Fibroblast of the aortic adventitia (primary cell): ENCODE measurements around the gene UCHL3. TPM values are rescaled to one million over a fixed set of nuclear protein-coding genes. Genes with fewer than 3 reads are reported as not detected.

Experiments used
- DNase-seq: peaks from one replicate; pipeline ENCODE4 v3.0.0-alpha.2; 2010; ENCODE audit warnings: low read depth
- H3K4me3 ChIP-seq: 2 replicates; pipeline ENCODE4 v1.5.1; 2011; ENCODE audit warnings: low read depth, mild to moderate bottlenecking, control low read depth, low read length, moderate library complexity
- CTCF ChIP-seq: IDR thresholded peaks from 2 replicates; pipeline ENCODE4 v1.5.1; 2011; ENCODE audit warnings: mild to moderate bottlenecking, low read length, control low read depth, inconsistent platforms; ENCODE audit not compliant: insufficient read depth
- total RNA-seq: library from RNA; depleted of rRNA; stranded (reverse); fragments of >200 nt; gene quantifications from 2 replicates; pipeline ENCODE4 v1.2.3, GENCODE V29; 2012; ENCODE audit warnings: low replicate concordance

Gene UCHL3
- total RNA-seq, 1 donor = 44.9 TPM

GRCh38 chr13:75550159-75550567 lies 572 bp downstream of the UCHL3 start:
- no peak for TF ChIP-seq CTCF
- peak; percentile 61 for DNase-seq
- peak overlapping the region; percentile 98 for H3K4me3 ChIP-seq

- TF ChIP-seq CTCF = no peak
- DNase-seq = no peak
- H3K4me3 ChIP-seq = no peak overlapping the region
These were observed 4.9 kb downstream of the UCHL3 start for GRCh38 chr13:75554464-75554863.

GRCh38 chr13:75554981-75555380 lies 5.4 kb downstream of the UCHL3 start:
- TF ChIP-seq CTCF = no peak

GRCh38 chr13:75555836-75556235 lies 6.2 kb downstream of the UCHL3 start:
- DNase-seq = no peak
- no peak overlapping the region for H3K4me3 ChIP-seq
- no peak for TF ChIP-seq CTCF

More at GRCh38 chr13:75554981-75555380, 5.4 kb downstream of the UCHL3 start:
- H3K4me3 ChIP-seq = no peak overlapping the region
- no peak for DNase-seq

GRCh38 chr13:75556961-75557360 lies 7.4 kb downstream of the UCHL3 start:
- no peak for DNase-seq
- no peak for TF ChIP-seq CTCF

GRCh38 chr13:75558145-75558840 lies 8.7 kb downstream of the UCHL3 start:
- DNase-seq = peak; percentile 18
- no peak overlapping the region for H3K4me3 ChIP-seq
- TF ChIP-seq CTCF = no peak

More at GRCh38 chr13:75556961-75557360, 7.4 kb downstream of the UCHL3 start:
- no peak overlapping the region for H3K4me3 ChIP-seq

- no peak overlapping the region for H3K4me3 ChIP-seq
- peak; percentile 78 for DNase-seq
- peak; percentile 56 for TF ChIP-seq CTCF
These were observed 17.1 kb downstream of the UCHL3 start for GRCh38 chr13:75566658-75567057.
